CD14-positive monocyte (primary cell): ENCODE measurements around the gene HCN2. TPM values are rescaled to one million over a fixed set of nuclear protein-coding genes. Genes with fewer than 3 reads are reported as not detected.
A peak's percentile ranks its signal among the peaks of the same experiment; 100 is the strongest.

Experiments
- DNase-seq, 3 donors: peaks; one replicate each; pipeline ENCODE4 v3.0.0-alpha.2; 2011 to 2022
- H2AFZ ChIP-seq: 2 replicates; pipeline ENCODE4 v1.6.0; 2012; ENCODE audit warnings: mild to moderate bottlenecking, low read depth, low read length, inconsistent platforms; ENCODE audit not compliant: insufficient read depth, poor library complexity, severe bottlenecking
- H3K27ac ChIP-seq, 2 donors: 1 replicate in 1 of 2; 2 replicates in 1 of 2; pipeline ENCODE4 v1.5.1; 2012 to 2013; ENCODE audit warnings: low read length in 2 of 2, control low read depth in 1 of 2, inconsistent platforms in 1 of 2, low read depth in 1 of 2, mild to moderate bottlenecking in 1 of 2
- H3K27me3 ChIP-seq, 2 donors: one replicate each; pipeline versions ENCODE4 v1.6.0 to v1.6.1; 2011 to 2013; ENCODE audit warnings: low read length in 2 of 2; ENCODE audit not compliant: control insufficient read depth in 2 of 2, insufficient read depth in 2 of 2
- H3K36me3 ChIP-seq, 2 donors: replicated peaks in 1 of 2; 1 replicate in 1 of 2; 2 replicates in 1 of 2; pipeline versions ENCODE4 v1.5.1 to v1.6.1; 2012 to 2013; ENCODE audit warnings: low read length in 2 of 2, control low read depth in 1 of 2, inconsistent platforms in 1 of 2, mild to moderate bottlenecking in 1 of 2; ENCODE audit not compliant: insufficient read depth in 2 of 2, control insufficient read depth in 1 of 2
- H3K4me1 ChIP-seq, 2 donors: 1 replicate in 1 of 2; 2 replicates in 1 of 2; pipeline versions ENCODE4 v1.5.1 to v1.6.1; 2012 to 2013; ENCODE audit warnings: low read length in 2 of 2, control low read depth in 1 of 2, inconsistent platforms in 1 of 2, mild to moderate bottlenecking in 1 of 2, moderate library complexity in 1 of 2; ENCODE audit not compliant: insufficient read depth in 2 of 2, control insufficient read depth in 1 of 2
- H3K4me2 ChIP-seq: replicated peaks from 2 replicates; pipeline ENCODE3; 2012; ENCODE audit warnings: low read length, moderate library complexity, mild to moderate bottlenecking; ENCODE audit not compliant: poor library complexity, severe bottlenecking; ENCODE audit errors: extremely low read depth
- H3K4me3 ChIP-seq, 3 experiments: fragments of 200-600 bp in 1 of 3; sonication (generic) in 1 of 3; replicated peaks in 1 of 3; 1 replicate in 2 of 3; 2 replicates in 1 of 3; pipeline ENCODE4 v1.5.1; 2011 to 2013; ENCODE audit warnings: low read length in 3 of 3, mild to moderate bottlenecking in 3 of 3, control low read depth in 2 of 3, low read depth in 2 of 3, inconsistent platforms in 1 of 3, moderate library complexity in 1 of 3
- H3K79me2 ChIP-seq: 2 replicates; pipeline ENCODE4 v1.6.0; 2012; ENCODE audit warnings: mild to moderate bottlenecking, control low read depth, inconsistent platforms, low read length, moderate library complexity; ENCODE audit not compliant: insufficient read depth
- H3K9ac ChIP-seq: 2 replicates; pipeline ENCODE4 v1.6.0; 2017; ENCODE audit warnings: low read length, mild to moderate bottlenecking; ENCODE audit not compliant: insufficient read depth, poor library complexity, severe bottlenecking
- H3K9me3 ChIP-seq, 2 donors: replicated peaks in 1 of 2; 1 replicate in 1 of 2; 2 replicates in 1 of 2; pipeline versions ENCODE4 v1.5.1 to v1.6.1; 2012 to 2013; ENCODE audit warnings: low read length in 2 of 2, control low read depth in 1 of 2; ENCODE audit not compliant: control insufficient read depth in 1 of 2, insufficient read depth in 1 of 2
- H4K20me1 ChIP-seq: 2 replicates; pipeline ENCODE4 v1.6.0; 2012; ENCODE audit warnings: mild to moderate bottlenecking, low read length, control low read depth, moderate library complexity; ENCODE audit not compliant: insufficient read depth
- H3K27ac Mint-ChIP-seq, 7 donors: one replicate each; pipeline ENCODE4 v1.8.0; 2020; ENCODE audit warnings: mild to moderate bottlenecking in 7 of 7, mixed read lengths in 7 of 7, moderate library complexity in 6 of 7, inconsistent platforms in 2 of 7
- H3K27me3 Mint-ChIP-seq, 3 donors: one replicate each; pipeline ENCODE4 v1.8.0; 2021 to 2022; ENCODE audit warnings: low read depth in 3 of 3, mild to moderate bottlenecking in 3 of 3, mixed read lengths in 3 of 3, moderate library complexity in 3 of 3, inconsistent platforms in 1 of 3
- H3K36me3 Mint-ChIP-seq, 2 donors: one replicate each; pipeline ENCODE4 v1.8.0; 2020; ENCODE audit warnings: mixed read lengths in 2 of 2, inconsistent platforms in 1 of 2, mild to moderate bottlenecking in 1 of 2
- H3K4me1 Mint-ChIP-seq: one replicate; pipeline ENCODE4 v1.8.0; 2020; ENCODE audit warnings: mild to moderate bottlenecking, mixed read lengths
- H3K4me3 Mint-ChIP-seq, 2 donors: one replicate each; pipeline ENCODE4 v1.8.0; 2020; ENCODE audit warnings: mild to moderate bottlenecking in 2 of 2, mixed read lengths in 2 of 2, moderate library complexity in 1 of 2
- H3K9me3 Mint-ChIP-seq, 7 donors: one replicate each; pipeline ENCODE4 v1.8.0; 2020 to 2022; ENCODE audit warnings: mixed read lengths in 7 of 7, mild to moderate bottlenecking in 6 of 7, moderate library complexity in 6 of 7, inconsistent platforms in 2 of 7
- WGBS: methylation state at CpG from one replicate; pipeline ENCODE4 v1.1.5; 2013; ENCODE audit warnings: missing lambda C conversion rate; ENCODE audit not compliant: insufficient coverage; 5-methylcytosine and 5-hydroxymethylcytosine counted together
- intact Hi-C, 2 donors: fragments of 100-400 bp; cut with micrococcal nuclease; formaldehyde crosslinking; loops; one replicate each; pipeline versions ENCODE4 v1.15.0 to v1.15.1; 2023
- polyA plus RNA-seq, 3 donors: library from polyadenylated mRNA; depleted of rRNA in 1 of 3; unstranded in 2 of 3; stranded (reverse) in 1 of 3; fragments of 300-500 nt in 2 of 3; fragments of >200 nt in 1 of 3; fragmentation: Illumina TruSeq in 2 of 3; gene quantifications; 1 replicate in 2 of 3; 2 replicates in 1 of 3; pipeline ENCODE4 v1.2.3, GENCODE V29; 2012 to 2021
- TF ChIP-seq, protein P1 (sequence below): fragments of 200-600 bp; IDR thresholded peaks from one replicate; pipeline ENCODE4 v1.8.0; 2022; ENCODE audit warnings: antibody characterized with exemption, mild to moderate bottlenecking

Gene HCN2
- polyA plus RNA-seq, 3 donors, result 0.21 TPM; not detected in 2

DNA sequence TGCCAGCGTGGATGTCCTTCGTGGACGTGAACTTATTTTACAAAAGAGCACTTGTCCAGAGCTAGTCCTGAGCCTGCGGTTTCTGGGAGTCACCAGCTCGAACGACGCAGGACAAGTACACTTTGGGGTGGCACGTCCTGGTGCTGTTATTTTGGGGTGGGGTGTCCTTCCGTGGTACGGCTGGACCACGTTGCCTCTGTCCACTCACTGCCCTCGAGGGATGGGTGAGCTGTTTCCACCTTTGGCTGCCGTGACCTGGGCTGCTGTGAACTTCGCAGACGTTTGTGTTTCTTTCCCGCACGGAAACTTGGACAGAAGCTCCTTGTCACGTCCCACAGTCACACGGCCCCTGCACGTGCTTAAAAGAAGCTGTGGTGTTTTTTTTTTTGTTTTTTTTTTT lies 34.9 kb upstream of the HCN2 start:
- Mint-ChIP-seq H3K9me3 (peaks cover 0 to 2% (median 0%) of the 10 kb centered on the region in 7 donors), H3K27me3 (peaks cover 0 to 3% (median 2%) of the 10 kb centered on the region in 3 donors), H3K27ac (peak overlapping the region in 2 of 7 donors; percentile 57 to 86), H3K36me3 (peaks cover 0 to 3% of the 10 kb centered on the region in 2 donors), H3K4me3 (no peak overlapping the region), H3K4me1 (peaks cover 33% of the 10 kb centered on the region)
- intact Hi-C loops, result no loop called here
- Histone ChIP-seq H3K4me1 (peaks cover 21 to 33% of the 10 kb centered on the region in 2 donors), H4K20me1 (no peaks in the 10 kb centered on the region), H2AFZ (no peak overlapping the region), H3K79me2 (no peaks in the 10 kb centered on the region), H3K4me3 (no peak overlapping the region), H3K9ac (no peak overlapping the region), H3K27me3 (no peaks in the 10 kb centered on the region), H3K27ac (no peak overlapping the region), H3K9me3 (no peaks in the 10 kb centered on the region), H3K4me2 (no peak overlapping the region), H3K36me3 (no peaks in the 10 kb centered on the region)
- TF ChIP-seq, protein P1, sequence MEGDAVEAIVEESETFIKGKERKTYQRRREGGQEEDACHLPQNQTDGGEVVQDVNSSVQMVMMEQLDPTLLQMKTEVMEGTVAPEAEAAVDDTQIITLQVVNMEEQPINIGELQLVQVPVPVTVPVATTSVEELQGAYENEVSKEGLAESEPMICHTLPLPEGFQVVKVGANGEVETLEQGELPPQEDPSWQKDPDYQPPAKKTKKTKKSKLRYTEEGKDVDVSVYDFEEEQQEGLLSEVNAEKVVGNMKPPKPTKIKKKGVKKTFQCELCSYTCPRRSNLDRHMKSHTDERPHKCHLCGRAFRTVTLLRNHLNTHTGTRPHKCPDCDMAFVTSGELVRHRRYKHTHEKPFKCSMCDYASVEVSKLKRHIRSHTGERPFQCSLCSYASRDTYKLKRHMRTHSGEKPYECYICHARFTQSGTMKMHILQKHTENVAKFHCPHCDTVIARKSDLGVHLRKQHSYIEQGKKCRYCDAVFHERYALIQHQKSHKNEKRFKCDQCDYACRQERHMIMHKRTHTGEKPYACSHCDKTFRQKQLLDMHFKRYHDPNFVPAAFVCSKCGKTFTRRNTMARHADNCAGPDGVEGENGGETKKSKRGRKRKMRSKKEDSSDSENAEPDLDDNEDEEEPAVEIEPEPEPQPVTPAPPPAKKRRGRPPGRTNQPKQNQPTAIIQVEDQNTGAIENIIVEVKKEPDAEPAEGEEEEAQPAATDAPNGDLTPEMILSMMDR, result no peak
- WGBS, result 89% methylated on average over 13 of the region's 20 CpGs
- no peak for DNase-seq

DNA sequence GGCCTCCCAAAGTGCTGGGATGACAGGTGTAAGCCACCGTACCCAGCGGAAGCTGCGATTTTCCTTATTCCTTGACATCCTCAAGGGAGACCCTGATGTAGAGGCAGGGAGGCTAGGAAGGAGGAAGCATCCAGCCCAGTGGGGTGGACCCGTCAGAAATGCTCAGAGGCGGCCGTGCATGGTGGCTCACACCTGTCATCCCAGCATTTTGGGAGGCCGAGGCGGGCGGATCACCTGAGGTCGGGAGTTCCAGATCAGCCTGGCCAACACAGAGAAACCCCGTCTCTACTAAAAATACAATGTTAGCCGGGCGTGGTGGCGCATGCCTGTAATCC lies 34.2 kb upstream of the HCN2 start:
- Mint-ChIP-seq H3K27ac (peak overlapping the region; percentile 72 to 90 (median 86)), H3K36me3 (peaks cover 0 to 3% of the 10 kb centered on the region in 2 donors), H3K4me1 (peaks cover 39% of the 10 kb centered on the region), H3K27me3 (peaks cover 0 to 3% (median 2%) of the 10 kb centered on the region in 3 donors), H3K4me3 (no peak overlapping the region), H3K9me3 (peaks cover 0 to 2% (median 0%) of the 10 kb centered on the region in 7 donors)
- WGBS, result no CpG with 5 or more reads among the region's 14 CpGs
- no peak overlapping the region for H3K4me2 ChIP-seq
- no peaks in the 10 kb centered on the region for H3K9me3 ChIP-seq
- H3K36me3 ChIP-seq, result no peaks in the 10 kb centered on the region
- no peaks in the 10 kb centered on the region for H3K27me3 ChIP-seq
- intact Hi-C loops, result no loop called here
- peaks cover 23 to 39% of the 10 kb centered on the region in 2 donors for H3K4me1 ChIP-seq
- no peak for DNase-seq
- no peak overlapping the region for H2AFZ ChIP-seq
- H3K4me3 ChIP-seq, result no peak overlapping the region
- peak overlapping the region; percentile 59 to 65 for H3K27ac ChIP-seq
- no peaks in the 10 kb centered on the region for H4K20me1 ChIP-seq
- no peak overlapping the region for H3K9ac ChIP-seq
- TF ChIP-seq, protein P1, result no peak
- no peaks in the 10 kb centered on the region for H3K79me2 ChIP-seq
